Heart left ventricle (tissue), 16 donors: ENCODE measurements around the gene RTL5. TPM values are rescaled to one million over a fixed set of nuclear protein-coding genes. Genes with fewer than 3 reads are reported as not detected.

Experiments
- ATAC-seq, 4 donors: fragments of 200-7000 bp; cut with Tn5 transposase; one replicate each; pipeline ENCODE4 v1.9.1; 2020 to 2022; ENCODE audit warnings: moderate library complexity in 4 of 4, mild to moderate bottlenecking in 3 of 4, moderate number of reproducible peaks in 1 of 4
- DNase-seq, 5 donors: peaks; one replicate each; pipeline ENCODE4 v3.0.0-alpha.2; 2020
- H3K27ac ChIP-seq, 12 donors: fragments of 200-600 bp; sonication (generic) in 4 of 12; one replicate each; pipeline versions ENCODE4 v1.5.0 to v1.8.0; 2016 to 2022; ENCODE audit warnings: mild to moderate bottlenecking in 2 of 12
- H3K27me3 ChIP-seq, 9 donors: fragments of 200-600 bp; sonication (generic) in 2 of 9; one replicate each; pipeline versions ENCODE4 v1.5.1 to v1.8.0; 2016 to 2022; ENCODE audit warnings: mild to moderate bottlenecking in 3 of 9
- H3K36me3 ChIP-seq, 9 donors: fragments of 200-600 bp; sonication (generic) in 2 of 9; one replicate each; pipeline versions ENCODE4 v1.5.0 to v1.8.0; 2018 to 2022; ENCODE audit warnings: mild to moderate bottlenecking in 2 of 9
- H3K4me1 ChIP-seq, 12 donors: fragments of 200-600 bp; sonication (generic) in 4 of 12; one replicate each; pipeline versions ENCODE4 v1.5.0 to v1.8.0; 2016 to 2022; ENCODE audit warnings: mild to moderate bottlenecking in 3 of 12
- H3K4me3 ChIP-seq, 12 donors: fragments of 200-600 bp; sonication (generic) in 4 of 12; one replicate each; pipeline versions ENCODE4 v1.5.0 to v1.8.0; 2017 to 2022; ENCODE audit warnings: mild to moderate bottlenecking in 9 of 12, moderate library complexity in 4 of 12
- H3K9me3 ChIP-seq, 12 donors: fragments of 200-600 bp; sonication (generic) in 4 of 12; one replicate each; pipeline versions ENCODE4 v1.5.0 to v1.8.0; 2016 to 2022; ENCODE audit warnings: mild to moderate bottlenecking in 1 of 12
- POLR2A ChIP-seq, 2 donors: fragments of 450-650 bp; IDR thresholded peaks; one replicate each; pipeline ENCODE4 v1.6.1; 2017; ENCODE audit warnings: antibody characterized with exemption in 2 of 2, mild to moderate bottlenecking in 2 of 2, moderate library complexity in 2 of 2
- WGBS, 4 donors: extraction: QIAGEN DNeasy Blood & Tissue Kit in 2 of 4; methylation state at CpG; one replicate each; pipeline versions ENCODE4 v1.1.5 to v1.1.7; 2013 to 2018; 5-methylcytosine and 5-hydroxymethylcytosine counted together
- intact Hi-C, 10 donors: fragments of 100-400 bp; cut with DNase I; formaldehyde crosslinking; loops; one replicate each; pipeline versions ENCODE4 v1.11.1 to v1.14.2; 2022
- polyA plus RNA-seq, 2 donors: library from polyadenylated mRNA; stranded (reverse); fragments of 200-250 nt; gene quantifications; one replicate each; pipeline ENCODE4 v1.2.3, GENCODE V29; 2013
- total RNA-seq, 9 donors: library from RNA; depleted of rRNA in 2 of 9; stranded (reverse); fragments of >200 nt in 2 of 9; fragmentation: NEBNext Ultra II Directional in 3 of 9; extraction: Animal tissue kit (Norgen Biotek cat#: 25700) in 3 of 9; gene quantifications; one replicate each; pipeline versions ENCODE4 v1.1.0 to v1.2.4, GENCODE V29; 2016 to 2023
- TF ChIP-seq, protein P1 (sequence below), 12 donors: fragments of 200-600 bp; sonication (generic) in 4 of 12; IDR thresholded peaks; one replicate each; pipeline versions ENCODE4 v1.5.0 to v1.8.0; 2018 to 2022; ENCODE audit warnings: antibody characterized with exemption in 12 of 12, mild to moderate bottlenecking in 5 of 12
- donor health status: ischemic (EF 13 %, LVEDD 7.1; RV severe dilation, severe dysfunction).
- donor health status: healthy with polysubstance abuse.
- donor health status: DM: no; HTN: yes; CAD: no.
- donor health status: DM: no; HTN: no; CAD: no.
- donor health status: ischemic (EF 25% LVEDD 6.9; RV normal size, moderate dysfunction).
- donor health status: ischemic (EF 25% LVEDD 5.7; RV mildly dilated, moderate dysfunction).
- donor health status: healthy.
- donor health status: DM: yes; HTN: yes; CAD: no.
- donor health status: ischemic (EF 35%, LVEDD 5.7; RV mildly dilated, moderate dysfunction).
- donor health status: nonischemic (EF 11% LVEDD 7.7; RV severe dilation, severe dysfunction).
- donor health status: DM: yes; HTN: yes; CAD: no.
- donor health status: PGD.
- donor health status: ischemic (EF 29% LVEDD 5.4; RV normal size, mild dysfunction).
- donor health status: nonischemic (EF 23%, LVEDD 6.1; RV moderate dilation, normal function).

RTL5 gene
- total and polyA plus RNA-seq, 11 donors: 1.2 to 6.0 (median 2.5) TPM

DNA sequence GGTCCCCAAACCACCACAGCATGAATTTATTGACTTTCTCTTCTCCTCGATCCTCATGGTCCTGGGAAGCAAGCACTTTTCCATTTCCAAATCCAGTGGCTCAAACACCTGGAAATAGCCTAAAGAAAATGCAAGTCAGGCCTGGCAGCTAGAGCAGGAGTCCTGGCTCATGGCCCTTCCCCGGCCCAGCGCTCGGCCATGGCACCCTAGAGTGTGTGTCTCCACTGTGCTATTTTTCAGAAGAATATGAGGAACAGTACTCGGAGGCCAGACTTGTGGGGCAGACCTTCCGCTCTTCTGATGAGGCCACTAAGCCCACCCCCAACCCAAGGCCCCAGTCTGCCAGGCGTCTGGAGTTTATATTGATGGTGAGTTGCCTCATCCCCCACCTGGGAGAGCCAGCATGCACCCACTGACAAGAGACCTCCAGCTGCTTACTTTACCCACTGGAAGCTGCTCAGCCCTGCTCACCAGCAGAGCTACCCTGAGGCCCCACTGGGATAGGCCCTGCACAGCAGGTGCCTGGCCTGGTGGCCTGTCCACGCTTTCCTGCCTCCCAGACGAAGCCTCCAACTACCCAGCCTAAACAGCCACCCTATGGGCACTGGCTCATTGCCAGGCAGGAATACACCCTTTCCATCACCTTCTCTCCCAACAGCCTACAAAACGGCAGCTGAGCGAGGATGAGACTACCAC lies 2.3 kb upstream of the RTL5 start:
- ATAC-seq (no peak), DNase-seq (no peak)
- no peaks in the 10 kb centered on the region for H3K9me3 ChIP-seq
- 83 to 97% (median 93%) methylated on average over 8 to 11 of the region's 11 CpGs for WGBS, 4 donors
- no peak for TF ChIP-seq POLR2A (IDR thresholded peaks at IDR 0.05)
- TF ChIP-seq, protein P1, sequence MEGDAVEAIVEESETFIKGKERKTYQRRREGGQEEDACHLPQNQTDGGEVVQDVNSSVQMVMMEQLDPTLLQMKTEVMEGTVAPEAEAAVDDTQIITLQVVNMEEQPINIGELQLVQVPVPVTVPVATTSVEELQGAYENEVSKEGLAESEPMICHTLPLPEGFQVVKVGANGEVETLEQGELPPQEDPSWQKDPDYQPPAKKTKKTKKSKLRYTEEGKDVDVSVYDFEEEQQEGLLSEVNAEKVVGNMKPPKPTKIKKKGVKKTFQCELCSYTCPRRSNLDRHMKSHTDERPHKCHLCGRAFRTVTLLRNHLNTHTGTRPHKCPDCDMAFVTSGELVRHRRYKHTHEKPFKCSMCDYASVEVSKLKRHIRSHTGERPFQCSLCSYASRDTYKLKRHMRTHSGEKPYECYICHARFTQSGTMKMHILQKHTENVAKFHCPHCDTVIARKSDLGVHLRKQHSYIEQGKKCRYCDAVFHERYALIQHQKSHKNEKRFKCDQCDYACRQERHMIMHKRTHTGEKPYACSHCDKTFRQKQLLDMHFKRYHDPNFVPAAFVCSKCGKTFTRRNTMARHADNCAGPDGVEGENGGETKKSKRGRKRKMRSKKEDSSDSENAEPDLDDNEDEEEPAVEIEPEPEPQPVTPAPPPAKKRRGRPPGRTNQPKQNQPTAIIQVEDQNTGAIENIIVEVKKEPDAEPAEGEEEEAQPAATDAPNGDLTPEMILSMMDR (IDR thresholded peaks at IDR 0.05): no peak
- H3K4me1 ChIP-seq: peaks cover 0 to 21% (median 1%) of the 10 kb centered on the region in 12 donors
- no peak overlapping the region for H3K4me3 ChIP-seq
- intact Hi-C loops: loop anchor here in 1 of 10 donors (2.0 kb wide), 1 partner anchor 47 kb away; the partner anchor contains the start of gene PIN4
- H3K27ac ChIP-seq: no peak overlapping the region
- peaks cover 0 to 11% (median under 1%) of the 10 kb centered on the region in 9 donors for H3K36me3 ChIP-seq
- H3K27me3 ChIP-seq: peaks cover 0 to 33% (median 0%) of the 10 kb centered on the region in 9 donors

DNA sequence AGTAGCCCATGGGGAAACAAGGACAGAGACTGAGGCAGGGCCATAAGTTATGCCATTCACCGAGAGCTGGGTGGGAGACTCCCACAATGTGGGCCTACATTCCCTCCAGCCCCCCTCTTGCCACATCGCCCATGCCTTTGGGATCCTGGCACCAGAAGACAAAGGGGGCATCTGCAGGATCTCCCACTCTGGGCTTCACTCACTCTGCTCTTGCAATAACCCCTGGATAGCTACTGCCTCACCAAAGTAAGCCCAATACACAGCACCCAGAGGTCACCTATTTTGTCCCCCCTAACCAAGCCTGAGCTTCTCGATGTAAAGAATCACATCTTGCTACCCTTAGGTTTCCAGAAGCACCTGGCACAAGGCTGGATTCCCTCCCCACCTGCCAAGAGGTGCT lies 741 bp upstream of the RTL5 start:
- DNase-seq: no peak
- 78 to 90% (median 86%) methylated on average over 3 of the region's 3 CpGs for WGBS, 4 donors
- no peaks in the 10 kb centered on the region for H3K9me3 ChIP-seq
- TF ChIP-seq, protein P1 (IDR thresholded peaks at IDR 0.05): no peak
- TF ChIP-seq POLR2A (IDR thresholded peaks at IDR 0.05): no peak
- H3K36me3 ChIP-seq: peaks cover 0 to 5% (median 0%) of the 10 kb centered on the region in 9 donors
- peak overlapping the region in 10 of 12 donors; percentile 26 to 62 (median 56) for H3K4me3 ChIP-seq
- H3K27ac ChIP-seq: peak overlapping the region in 3 of 12 donors; percentile 61 to 79 (median 78)
- H3K27me3 ChIP-seq: peaks cover 0 to 39% (median 0%) of the 10 kb centered on the region in 9 donors
- H3K4me1 ChIP-seq: peaks cover 0 to 36% (median 2%) of the 10 kb centered on the region in 12 donors
- intact Hi-C loops: loop anchor here in 1 of 10 donors (2.0 kb wide), 1 partner anchor 48 kb away; the partner anchor contains the start of gene PIN4
- ATAC-seq: no peak

DNA sequence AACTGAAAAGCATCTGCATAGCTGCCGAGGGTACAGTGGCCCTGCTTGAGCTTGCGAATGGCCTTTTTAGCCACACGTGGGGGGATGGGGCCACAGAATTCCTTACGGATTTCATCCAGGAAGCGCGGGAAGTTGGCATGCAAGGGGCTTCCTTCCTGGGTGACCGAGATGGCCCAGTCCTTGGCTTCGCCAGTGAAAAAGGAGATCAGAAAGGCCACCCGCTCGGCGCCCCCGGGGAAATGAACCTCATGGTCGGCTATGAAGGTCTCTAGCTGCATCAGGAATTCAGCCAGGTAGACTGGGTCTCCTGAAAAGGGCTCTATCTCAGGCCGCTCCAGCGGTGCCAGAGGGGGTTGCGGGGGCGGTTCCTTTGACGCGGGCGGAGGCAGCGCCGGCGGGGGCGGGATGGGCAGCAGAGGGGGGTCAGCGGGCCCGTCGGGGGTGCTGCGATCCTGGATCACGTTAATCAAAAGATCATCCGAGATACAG lies 909 bp downstream of the RTL5 start:
- intact Hi-C loops: no loop called here
- no peak for ATAC-seq

More for the DNA sequence above, 909 bp downstream of the RTL5 start:
- peaks cover 0 to 5% (median 0%) of the 10 kb centered on the region in 9 donors for H3K36me3 ChIP-seq
- H3K4me3 ChIP-seq: peak overlapping the region; percentile 15 to 62 (median 54)
- H3K4me1 ChIP-seq: peaks cover 0 to 52% (median 10%) of the 10 kb centered on the region in 12 donors
- peak in 1 of 5 donors; percentile 11 for DNase-seq
- peak overlapping the region in 7 of 12 donors; percentile 14 to 79 (median 61) for H3K27ac ChIP-seq
- H3K27me3 ChIP-seq: peaks cover 0 to 38% (median 0%) of the 10 kb centered on the region in 9 donors
- no peaks in the 10 kb centered on the region for H3K9me3 ChIP-seq
- 25 to 59% (median 43%) methylated on average over 13 to 30 of the region's 30 CpGs for WGBS, 4 donors
- TF ChIP-seq POLR2A (IDR thresholded peaks at IDR 0.05): no peak
- TF ChIP-seq, protein P1 (IDR thresholded peaks at IDR 0.05): no peak
